ENCODE measurements around the gene KDM2A.

DNA sequence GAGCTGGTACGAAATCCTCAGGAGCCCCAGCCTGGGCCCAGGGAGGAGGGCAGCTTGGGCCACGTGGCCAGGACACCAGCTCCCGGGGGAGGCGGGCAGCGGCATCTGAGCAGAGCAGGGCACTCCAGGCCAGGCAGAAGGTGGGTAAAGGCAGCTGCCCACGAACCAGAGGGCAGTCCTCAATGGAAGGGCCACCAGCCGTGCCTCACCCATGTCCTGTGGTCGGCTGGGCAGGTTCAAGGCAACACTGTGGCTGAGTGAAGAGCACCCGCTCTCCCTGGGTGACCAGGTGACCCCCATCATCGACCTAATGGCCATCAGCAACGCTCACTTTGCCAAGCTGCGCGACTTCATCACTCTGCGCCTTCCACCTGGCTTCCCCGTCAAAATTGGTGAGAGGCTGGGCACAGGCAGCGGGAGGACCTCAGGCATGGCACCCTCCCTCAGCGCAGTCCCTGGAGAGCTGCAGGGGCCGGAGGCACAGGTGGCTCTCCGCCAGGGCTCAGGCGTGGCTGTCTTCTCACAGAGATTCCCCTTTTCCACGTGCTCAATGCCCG lies 181.8 kb downstream of the KDM2A start:
- TF ChIP-seq POLR2A (IDR thresholded peaks at IDR 0.05), result no peak
- TF ChIP-seq, protein P1, sequence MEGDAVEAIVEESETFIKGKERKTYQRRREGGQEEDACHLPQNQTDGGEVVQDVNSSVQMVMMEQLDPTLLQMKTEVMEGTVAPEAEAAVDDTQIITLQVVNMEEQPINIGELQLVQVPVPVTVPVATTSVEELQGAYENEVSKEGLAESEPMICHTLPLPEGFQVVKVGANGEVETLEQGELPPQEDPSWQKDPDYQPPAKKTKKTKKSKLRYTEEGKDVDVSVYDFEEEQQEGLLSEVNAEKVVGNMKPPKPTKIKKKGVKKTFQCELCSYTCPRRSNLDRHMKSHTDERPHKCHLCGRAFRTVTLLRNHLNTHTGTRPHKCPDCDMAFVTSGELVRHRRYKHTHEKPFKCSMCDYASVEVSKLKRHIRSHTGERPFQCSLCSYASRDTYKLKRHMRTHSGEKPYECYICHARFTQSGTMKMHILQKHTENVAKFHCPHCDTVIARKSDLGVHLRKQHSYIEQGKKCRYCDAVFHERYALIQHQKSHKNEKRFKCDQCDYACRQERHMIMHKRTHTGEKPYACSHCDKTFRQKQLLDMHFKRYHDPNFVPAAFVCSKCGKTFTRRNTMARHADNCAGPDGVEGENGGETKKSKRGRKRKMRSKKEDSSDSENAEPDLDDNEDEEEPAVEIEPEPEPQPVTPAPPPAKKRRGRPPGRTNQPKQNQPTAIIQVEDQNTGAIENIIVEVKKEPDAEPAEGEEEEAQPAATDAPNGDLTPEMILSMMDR (IDR thresholded peaks at IDR 0.05), result no peak
